Endothelial cell of umbilical vein (primary cell): ENCODE results near the gene DNAJB11.

ENCODE experiments used
- EZH2 ChIP-seq: IDR thresholded peaks from 2 replicates; pipeline ENCODE4 v1.6.1; 2012; ENCODE audit warnings: borderline replicate concordance, low read depth, mild to moderate bottlenecking, moderate library complexity, low read length, inconsistent platforms; ENCODE audit not compliant: severe bottlenecking
- GATA2 ChIP-seq: IDR thresholded peaks from 2 replicates; pipeline ENCODE4 v1.7.0; 2011; ENCODE audit warnings: low read depth, mild to moderate bottlenecking, moderate library complexity, mixed read lengths, low read length; ENCODE audit not compliant: insufficient read length, insufficient read depth
- JUN ChIP-seq: IDR thresholded peaks from 2 replicates; pipeline ENCODE4 v1.6.1; 2011; ENCODE audit warnings: borderline replicate concordance, low read depth; ENCODE audit not compliant: insufficient read length, insufficient read depth
- POLR2A ChIP-seq: IDR thresholded peaks from 2 replicates; pipeline ENCODE4 v1.6.1; 2012; ENCODE audit warnings: low read depth, mild to moderate bottlenecking, control low read depth, low read length
- POLR2AphosphoS5 ChIP-seq: IDR thresholded peaks from 2 replicates; pipeline ENCODE4 v1.6.1; 2012; ENCODE audit warnings: low read depth, mild to moderate bottlenecking, control low read depth, low read length, moderate library complexity; ENCODE audit not compliant: insufficient read depth
- TF ChIP-seq, protein P1 (sequence below), 2 donors: IDR thresholded peaks; 1 replicate in 1 of 2; 2 replicates in 1 of 2; pipeline ENCODE4 v1.5.1; 2011; ENCODE audit warnings: low read length in 2 of 2, mild to moderate bottlenecking in 2 of 2, moderate library complexity in 2 of 2, control low read depth in 1 of 2, inconsistent platforms in 1 of 2, low read depth in 1 of 2; ENCODE audit not compliant: insufficient read depth in 1 of 2; ENCODE audit errors: extremely low read depth in 1 of 2
- TF ChIP-seq, protein P2 (sequence below): IDR thresholded peaks from 2 replicates; pipeline ENCODE4 v1.6.1; 2011; ENCODE audit not compliant: insufficient read depth, insufficient read length

DNA sequence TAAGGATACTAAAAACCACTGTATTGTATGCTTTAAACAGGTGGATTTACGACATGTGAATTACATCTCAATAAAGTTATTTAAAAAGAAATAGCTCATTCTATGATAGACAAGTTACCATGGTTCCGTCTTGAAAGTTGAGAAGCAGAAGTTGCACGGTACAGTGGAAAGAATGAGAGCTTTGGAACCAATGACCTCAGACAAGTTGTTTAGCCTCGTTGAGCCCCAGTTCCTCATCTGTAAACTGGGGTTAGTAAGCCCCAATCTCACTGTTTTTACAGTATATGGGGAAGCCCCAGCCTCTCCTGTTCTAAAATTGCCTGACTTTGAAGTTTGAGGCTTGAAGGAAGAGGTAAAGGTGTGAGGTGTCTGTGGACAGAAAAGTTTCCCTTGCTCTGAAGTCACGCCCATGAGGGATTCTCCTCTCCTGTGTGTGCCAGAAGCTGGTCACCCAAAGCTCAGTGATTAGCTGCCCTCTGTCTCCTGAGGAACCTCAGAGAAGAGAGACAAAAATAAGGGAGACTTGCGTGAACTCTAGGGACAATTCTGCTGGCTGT is 36.3 kb upstream of the DNAJB11 start:
- no peak for TF ChIP-seq POLR2A
- TF ChIP-seq, protein P1, sequence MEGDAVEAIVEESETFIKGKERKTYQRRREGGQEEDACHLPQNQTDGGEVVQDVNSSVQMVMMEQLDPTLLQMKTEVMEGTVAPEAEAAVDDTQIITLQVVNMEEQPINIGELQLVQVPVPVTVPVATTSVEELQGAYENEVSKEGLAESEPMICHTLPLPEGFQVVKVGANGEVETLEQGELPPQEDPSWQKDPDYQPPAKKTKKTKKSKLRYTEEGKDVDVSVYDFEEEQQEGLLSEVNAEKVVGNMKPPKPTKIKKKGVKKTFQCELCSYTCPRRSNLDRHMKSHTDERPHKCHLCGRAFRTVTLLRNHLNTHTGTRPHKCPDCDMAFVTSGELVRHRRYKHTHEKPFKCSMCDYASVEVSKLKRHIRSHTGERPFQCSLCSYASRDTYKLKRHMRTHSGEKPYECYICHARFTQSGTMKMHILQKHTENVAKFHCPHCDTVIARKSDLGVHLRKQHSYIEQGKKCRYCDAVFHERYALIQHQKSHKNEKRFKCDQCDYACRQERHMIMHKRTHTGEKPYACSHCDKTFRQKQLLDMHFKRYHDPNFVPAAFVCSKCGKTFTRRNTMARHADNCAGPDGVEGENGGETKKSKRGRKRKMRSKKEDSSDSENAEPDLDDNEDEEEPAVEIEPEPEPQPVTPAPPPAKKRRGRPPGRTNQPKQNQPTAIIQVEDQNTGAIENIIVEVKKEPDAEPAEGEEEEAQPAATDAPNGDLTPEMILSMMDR (IDR thresholded peaks at IDR 0.05; ENCODE audit: extremely low read depth in 1 of 2, insufficient read depth in 1 of 2, low read depth in 1 of 2, low read length in 2 of 2): no peak
- TF ChIP-seq JUN: no peak
- TF ChIP-seq, protein P2, sequence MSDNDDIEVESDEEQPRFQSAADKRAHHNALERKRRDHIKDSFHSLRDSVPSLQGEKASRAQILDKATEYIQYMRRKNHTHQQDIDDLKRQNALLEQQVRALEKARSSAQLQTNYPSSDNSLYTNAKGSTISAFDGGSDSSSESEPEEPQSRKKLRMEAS: no peak
- TF ChIP-seq EZH2: no peak
- no peak for TF ChIP-seq GATA2
- no peak for TF ChIP-seq POLR2AphosphoS5
